IPS-20b (cell line): ENCODE measurements around the gene STX3.

ENCODE experiments used
- H3K27ac ChIP-seq: one replicate; pipeline ENCODE4 v1.5.1; 2013; ENCODE audit warnings: low read length
- H3K27me3 ChIP-seq: 2 replicates; pipeline ENCODE4 v1.6.1; 2013; ENCODE audit warnings: mild to moderate bottlenecking, low read length, inconsistent platforms; ENCODE audit not compliant: insufficient read depth
- H3K36me3 ChIP-seq: 2 replicates; pipeline ENCODE4 v1.6.1; 2013; ENCODE audit warnings: low read depth, mild to moderate bottlenecking, inconsistent platforms, low read length, moderate library complexity; ENCODE audit not compliant: insufficient read depth
- H3K4me1 ChIP-seq: 2 replicates; pipeline ENCODE4 v1.6.1; 2013; ENCODE audit warnings: mild to moderate bottlenecking, control low read depth, inconsistent platforms, low read length, moderate library complexity; ENCODE audit not compliant: insufficient read depth
- H3K4me3 ChIP-seq: 2 replicates; pipeline ENCODE4 v1.5.1; 2013; ENCODE audit warnings: mild to moderate bottlenecking, low read length, inconsistent platforms
- H3K9ac ChIP-seq: 2 replicates; pipeline ENCODE4 v1.6.1; 2013; ENCODE audit warnings: low read depth, mild to moderate bottlenecking, inconsistent platforms, low read length, moderate library complexity
- H3K9me3 ChIP-seq: 2 replicates; pipeline ENCODE4 v1.6.1; 2013; ENCODE audit warnings: mild to moderate bottlenecking, low read depth, low read length, inconsistent platforms; ENCODE audit not compliant: insufficient read depth

Gene STX3

GRCh38 chr11:59728913-59729312 lies 26.3 kb upstream of the STX3 start:
- Histone ChIP-seq H3K9ac (no peak overlapping the region), H3K36me3 (no peaks in the 10 kb centered on the region), H3K4me1 (no peaks in the 10 kb centered on the region), H3K4me3 (no peak overlapping the region), H3K9me3 (no peaks in the 10 kb centered on the region), H3K27ac (no peak overlapping the region), H3K27me3 (no peaks in the 10 kb centered on the region)

- Histone ChIP-seq H3K36me3 (no peaks in the 10 kb centered on the region), H3K9ac (no peak overlapping the region), H3K9me3 (no peaks in the 10 kb centered on the region), H3K4me3 (no peak overlapping the region), H3K27me3 (no peaks in the 10 kb centered on the region), H3K27ac (no peak overlapping the region), H3K4me1 (no peaks in the 10 kb centered on the region)
Measured at GRCh38 chr11:59729834-59730233, 25.3 kb upstream of the STX3 start.

DNA sequence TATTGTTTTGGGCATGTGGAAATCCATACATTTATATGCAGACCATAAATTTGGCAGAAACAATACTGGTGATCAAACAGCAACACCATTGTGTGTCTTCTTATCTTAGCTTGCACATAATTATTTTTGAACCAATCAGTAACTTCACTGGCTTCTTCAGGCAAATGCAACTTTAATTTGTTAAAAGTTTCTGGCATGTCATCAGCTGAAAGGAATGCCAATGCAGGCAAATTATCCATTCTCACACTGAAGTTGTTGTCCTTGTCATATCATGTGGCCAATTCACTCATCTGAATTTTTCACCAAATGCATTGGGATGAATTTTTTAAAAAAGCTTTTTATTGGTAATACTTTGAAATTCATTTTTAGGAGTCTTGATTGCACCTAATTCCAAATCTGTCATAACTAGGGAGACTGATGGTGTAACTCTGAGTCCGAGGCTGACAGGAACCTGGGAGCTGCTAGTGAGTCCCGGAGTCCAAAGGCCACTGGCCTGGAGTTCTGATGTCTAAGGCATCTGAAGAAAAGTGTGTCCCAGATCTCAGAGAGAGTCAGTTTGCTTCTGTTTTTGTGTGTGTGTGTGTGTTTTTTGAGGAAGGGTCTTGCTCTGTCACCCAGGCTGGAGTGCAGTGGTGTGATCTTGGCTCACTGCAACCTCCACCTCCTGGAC lies 24.1 kb upstream of the STX3 start:
- H3K27me3 ChIP-seq: no peaks in the 10 kb centered on the region
- no peak overlapping the region for H3K27ac ChIP-seq
- H3K36me3 ChIP-seq: no peaks in the 10 kb centered on the region
- no peak overlapping the region for H3K4me3 ChIP-seq
- no peaks in the 10 kb centered on the region for H3K4me1 ChIP-seq
- no peak overlapping the region for H3K9ac ChIP-seq
- H3K9me3 ChIP-seq: no peaks in the 10 kb centered on the region

- no peak overlapping the region for H3K9ac ChIP-seq
- no peak overlapping the region for H3K27ac ChIP-seq
- H3K36me3 ChIP-seq: no peaks in the 10 kb centered on the region
- no peak overlapping the region for H3K4me3 ChIP-seq
- H3K27me3 ChIP-seq: no peaks in the 10 kb centered on the region
- H3K4me1 ChIP-seq: no peaks in the 10 kb centered on the region
- no peaks in the 10 kb centered on the region for H3K9me3 ChIP-seq
Measured at GRCh38 chr11:59746111-59746510, 9.1 kb upstream of the STX3 start.

DNA sequence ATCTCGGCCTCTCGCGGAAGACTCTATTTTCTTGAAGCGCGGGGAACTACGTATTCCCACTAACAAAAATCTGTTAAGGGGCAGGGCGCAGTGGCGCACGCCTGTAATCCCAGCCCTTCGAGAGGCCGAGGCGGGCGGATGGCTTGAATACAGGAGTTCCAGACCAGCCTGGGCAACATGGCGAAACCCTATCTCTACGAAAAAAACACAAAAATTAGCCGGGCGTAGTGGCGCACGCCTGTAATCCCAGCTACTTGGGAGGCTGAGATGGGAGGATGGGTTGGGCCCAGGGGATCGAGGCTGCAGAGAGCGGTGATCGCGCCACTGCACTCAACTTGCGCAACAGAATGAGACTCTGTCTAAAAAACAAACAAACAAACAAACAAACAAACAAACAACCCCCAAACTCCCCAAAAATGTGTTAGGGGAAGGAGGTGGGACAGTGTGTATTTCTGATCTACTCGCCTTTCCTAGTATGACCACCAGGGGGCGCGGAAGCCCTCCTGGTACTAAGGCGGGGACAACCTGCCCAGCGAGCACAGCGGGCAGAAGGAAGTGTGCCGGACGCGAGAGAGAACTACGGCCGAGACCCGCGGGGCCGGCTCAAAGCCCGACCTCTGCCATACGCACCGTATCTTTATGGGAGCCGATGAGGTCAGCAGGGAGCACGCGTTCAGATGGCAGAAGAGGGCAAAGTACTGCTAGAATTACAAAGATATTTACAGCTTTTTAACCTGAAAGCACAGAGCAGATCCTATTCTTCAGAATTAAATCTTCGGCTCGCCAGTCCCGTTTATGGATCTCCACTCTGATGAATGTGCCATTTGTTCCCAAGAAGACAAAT lies 1.3 kb upstream of the STX3 start:
- H3K9ac ChIP-seq: peak overlapping the region; percentile 81; the same call in 1 of the 2 replicates
- no peak overlapping the region for H3K27ac ChIP-seq
- H3K9me3 ChIP-seq: no peaks in the 10 kb centered on the region
- peak overlapping the region; percentile 87 for H3K4me3 ChIP-seq
- H3K36me3 ChIP-seq: no peaks in the 10 kb centered on the region
- H3K27me3 ChIP-seq: peaks cover 8% of the 10 kb centered on the region; the same call in 1 of the 2 replicates
- peaks cover 12% of the 10 kb centered on the region; the same call in 1 of the 2 replicates for H3K4me1 ChIP-seq

DNA sequence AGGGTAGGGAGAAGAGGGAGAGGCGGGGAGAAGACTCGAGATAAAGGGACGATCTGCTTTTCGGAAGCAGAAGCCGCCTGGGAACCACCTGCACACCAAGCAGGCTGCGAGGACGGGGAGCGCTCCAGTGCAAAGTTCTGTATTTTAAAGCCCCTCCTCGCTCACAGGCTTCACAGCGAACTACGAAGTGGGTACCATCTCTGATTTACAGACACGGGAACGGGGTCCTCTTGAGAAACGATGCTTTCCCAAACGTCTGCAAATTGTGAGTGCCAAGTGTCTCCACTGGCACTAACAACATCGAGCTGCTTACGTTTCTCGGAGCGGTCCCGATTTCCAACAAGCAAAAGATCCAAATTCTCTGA lies 700 bp upstream of the STX3 start:
- Histone ChIP-seq H3K36me3 (no peaks in the 10 kb centered on the region), H3K27me3 (peaks cover 8% of the 10 kb centered on the region; the same call in 1 of the 2 replicates), H3K9ac (peak overlapping the region; percentile 81; the same call in 1 of the 2 replicates), H3K27ac (no peak overlapping the region), H3K4me3 (peak overlapping the region; percentile 87), H3K4me1 (peaks cover 12% of the 10 kb centered on the region; the same call in 1 of the 2 replicates), H3K9me3 (no peaks in the 10 kb centered on the region)

DNA sequence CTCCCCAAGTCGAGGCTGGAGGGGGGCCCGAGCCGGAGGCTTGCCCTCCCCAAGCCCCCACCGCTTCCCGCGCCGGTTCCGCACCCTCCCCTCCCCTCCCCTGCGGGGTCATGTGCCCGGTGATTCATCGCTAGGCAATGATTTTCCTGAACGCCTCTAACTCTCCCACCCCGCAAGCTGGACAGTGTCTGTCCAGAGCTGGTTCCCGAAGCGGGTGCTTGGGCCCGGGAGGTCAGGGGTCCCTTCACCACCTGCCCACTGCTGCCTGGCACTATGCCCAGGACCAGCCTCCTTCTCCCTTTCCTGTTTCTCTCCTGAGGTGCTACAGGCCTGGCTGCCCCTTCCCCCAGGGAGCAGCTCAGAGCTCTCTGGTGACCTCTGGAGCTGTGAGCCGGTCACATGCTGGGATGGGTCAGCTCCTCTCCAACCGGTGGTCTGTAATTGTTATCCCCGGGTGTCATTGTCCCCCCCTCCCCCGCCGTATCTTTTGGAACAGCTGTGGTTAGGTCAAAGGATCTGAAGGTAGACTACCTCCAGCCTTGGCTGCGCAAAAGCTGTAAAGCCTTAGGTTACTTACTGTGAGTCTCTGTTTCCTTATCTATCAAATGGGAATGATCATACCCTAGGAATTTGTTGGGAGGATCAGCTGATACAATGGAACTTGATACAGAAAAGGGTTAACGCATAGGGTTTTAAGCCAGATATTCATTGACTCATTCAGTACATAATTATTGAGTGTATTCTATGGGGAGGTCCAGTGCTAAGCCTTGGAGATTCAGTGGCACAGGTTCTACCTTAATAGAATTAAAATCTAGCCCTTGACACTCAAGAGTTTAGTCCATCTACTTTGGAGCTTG lies 753 bp downstream of the STX3 start:
- Histone ChIP-seq H3K27ac (no peak overlapping the region), H3K4me3 (peak overlapping the region; percentile 87)

GRCh38 chr11:59756558-59756840 lies 1.3 kb downstream of the STX3 start:
- Histone ChIP-seq H3K27ac (no peak overlapping the region), H3K9ac (peak overlapping the region; percentile 85; the same call in 1 of the 2 replicates), H3K4me3 (peak overlapping the region; percentile 87), H3K27me3 (peaks cover 8% of the 10 kb centered on the region; the same call in 1 of the 2 replicates), H3K36me3 (no peaks in the 10 kb centered on the region), H3K4me1 (peaks cover 12% of the 10 kb centered on the region; the same call in 1 of the 2 replicates), H3K9me3 (no peaks in the 10 kb centered on the region)

More for the DNA sequence above, 753 bp downstream of the STX3 start:
- H3K9me3 ChIP-seq: no peaks in the 10 kb centered on the region
- peak overlapping the region; percentile 85; the same call in 1 of the 2 replicates for H3K9ac ChIP-seq
- peaks cover 8% of the 10 kb centered on the region; the same call in 1 of the 2 replicates for H3K27me3 ChIP-seq
- H3K36me3 ChIP-seq: no peaks in the 10 kb centered on the region
- peaks cover 12% of the 10 kb centered on the region; the same call in 1 of the 2 replicates for H3K4me1 ChIP-seq

DNA sequence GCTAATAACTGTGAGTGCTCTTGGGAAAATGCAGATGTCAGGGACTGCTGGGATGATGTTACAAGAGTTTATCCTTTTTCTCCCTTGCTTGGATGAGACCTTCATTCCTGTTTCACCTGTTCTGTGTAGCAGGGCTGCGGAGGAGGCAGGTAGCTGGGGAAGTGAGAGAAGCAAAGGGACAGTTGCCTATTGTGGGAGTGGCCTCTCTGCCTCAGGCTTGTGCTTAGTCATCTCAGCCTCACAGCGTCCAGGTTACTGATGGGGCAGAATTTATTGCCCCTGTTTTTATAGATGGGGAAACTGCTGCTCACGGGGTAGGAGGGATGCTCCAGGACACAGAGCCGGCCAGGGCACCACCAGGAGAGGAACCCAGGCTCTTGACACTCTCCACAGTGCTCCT lies 1.7 kb downstream of the STX3 start:
- Histone ChIP-seq H3K9me3 (no peaks in the 10 kb centered on the region), H3K27ac (no peak overlapping the region), H3K4me3 (peak overlapping the region; percentile 87), H3K36me3 (no peaks in the 10 kb centered on the region), H3K27me3 (peaks cover 8% of the 10 kb centered on the region; the same call in 1 of the 2 replicates), H3K4me1 (peaks cover 12% of the 10 kb centered on the region; the same call in 1 of the 2 replicates), H3K9ac (no peak overlapping the region; the same call in 1 of the 2 replicates)

- Histone ChIP-seq H3K9me3 (no peaks in the 10 kb centered on the region), H3K9ac (no peak overlapping the region), H3K4me1 (peaks cover 12% of the 10 kb centered on the region; the same call in 1 of the 2 replicates), H3K27ac (no peak overlapping the region), H3K27me3 (peaks cover 8% of the 10 kb centered on the region; the same call in 1 of the 2 replicates), H3K36me3 (no peaks in the 10 kb centered on the region; the same call in 1 of the 2 replicates), H3K4me3 (no peak overlapping the region)
Measured at GRCh38 chr11:59758401-59759037, 3.3 kb downstream of the STX3 start.

GRCh38 chr11:59759900-59760299 lies 4.7 kb downstream of the STX3 start:
- no peaks in the 10 kb centered on the region for H3K27me3 ChIP-seq
- H3K4me3 ChIP-seq: no peak overlapping the region
- H3K4me1 ChIP-seq: peaks cover 12% of the 10 kb centered on the region; the same call in 1 of the 2 replicates
- H3K9ac ChIP-seq: no peak overlapping the region
- H3K36me3 ChIP-seq: no peaks in the 10 kb centered on the region; the same call in 1 of the 2 replicates
- H3K9me3 ChIP-seq: no peaks in the 10 kb centered on the region
- no peak overlapping the region for H3K27ac ChIP-seq
